ENCODE data around the gene PRRC2B. TPM values are rescaled to one million over a fixed set of nuclear protein-coding genes. Genes with fewer than 3 reads are reported as not detected.

PRRC2B gene
- total and polyA plus RNA-seq, 9 donors = 86.7 to 319 (median 234) TPM

- 72 to 78% (median 74%) methylated on average over 10 of the region's 10 CpGs for WGBS, 3 donors
- TF ChIP-seq EP300 (IDR thresholded peaks at IDR 0.05) = no peak
- no peak for TF ChIP-seq CTCF (IDR thresholded peaks at IDR 0.05)
- TF ChIP-seq POLR2A (IDR thresholded peaks at IDR 0.05) = no peak
- intact Hi-C loops (cut with DNase I) = no loop called here
- Histone ChIP-seq H3K4me3 (no peak overlapping the region), H3K9me3 (no peaks in the 10 kb centered on the region), H3K27ac (no peak overlapping the region), H3K27me3 (no peaks in the 10 kb centered on the region), H3K4me1 (ENCODE audit: insufficient read depth) (no peaks in the 10 kb centered on the region), H3K36me3 (no peaks in the 10 kb centered on the region)
- DNase-seq = peak in 1 of 5 donors; percentile 14
These were observed 48.5 kb downstream of the PRRC2B start for GRCh38 chr9:131442351-131442750.

- peak in 1 of 5 donors; percentile 27 for DNase-seq
- no peak for TF ChIP-seq CTCF (IDR thresholded peaks at IDR 0.05)
- Histone ChIP-seq H3K36me3 (no peaks in the 10 kb centered on the region), H3K27me3 (no peaks in the 10 kb centered on the region), H3K9me3 (no peaks in the 10 kb centered on the region), H3K27ac (no peak overlapping the region), H3K4me3 (no peak overlapping the region), H3K4me1 (ENCODE audit: insufficient read depth) (no peaks in the 10 kb centered on the region)
- intact Hi-C loops (cut with DNase I) = no loop called here
- WGBS, 3 donors = 86 to 96% (median 91%) methylated on average over 2 of the region's 2 CpGs
These were observed 49.8 kb downstream of the PRRC2B start for GRCh38 chr9:131443648-131444047.

GRCh38 chr9:131446276-131446675, 52.4 kb downstream of the PRRC2B start:
- no peaks in the 10 kb centered on the region for H3K9me3 ChIP-seq
- intact Hi-C loops (cut with DNase I) = no loop called here
- no peaks in the 10 kb centered on the region for H3K27me3 ChIP-seq
- WGBS, 3 donors = 82 to 86% (median 84%) methylated on average over 11 of the region's 11 CpGs
- H3K4me1 ChIP-seq (ENCODE audit: insufficient read depth) = no peaks in the 10 kb centered on the region
- no peak for TF ChIP-seq CTCF (IDR thresholded peaks at IDR 0.05)
- no peak for TF ChIP-seq EP300 (IDR thresholded peaks at IDR 0.05)
- no peak for TF ChIP-seq POLR2A (IDR thresholded peaks at IDR 0.05)
- no peaks in the 10 kb centered on the region for H3K36me3 ChIP-seq
- peak in 1 of 5 donors; percentile 19 for DNase-seq
- no peak overlapping the region for H3K4me3 ChIP-seq
- no peak overlapping the region for H3K27ac ChIP-seq

- H3K36me3 ChIP-seq = no peaks in the 10 kb centered on the region
- DNase-seq = peak in 1 of 5 donors; percentile 14
- 69 to 75% (median 73%) methylated on average over 8 of the region's 8 CpGs for WGBS, 3 donors
These were observed 53.3 kb downstream of the PRRC2B start for GRCh38 chr9:131447148-131447547.

GRCh38 chr9:131447600-131447999, 53.7 kb downstream of the PRRC2B start:
- no peak overlapping the region for H3K4me3 ChIP-seq
- intact Hi-C loops (cut with DNase I) = no loop called here
- no peaks in the 10 kb centered on the region for H3K9me3 ChIP-seq
- no peaks in the 10 kb centered on the region for H3K4me1 ChIP-seq (ENCODE audit: insufficient read depth)
- peak in 1 of 5 donors; percentile 16 for DNase-seq
- no peak overlapping the region for H3K27ac ChIP-seq
- H3K36me3 ChIP-seq = no peaks in the 10 kb centered on the region
- TF ChIP-seq POLR2A (IDR thresholded peaks at IDR 0.05) (no peak), CTCF (IDR thresholded peaks at IDR 0.05) (no peak), EP300 (IDR thresholded peaks at IDR 0.05) (no peak)
- no peaks in the 10 kb centered on the region for H3K27me3 ChIP-seq
- WGBS, 3 donors = 79 to 86% (median 80%) methylated on average over 14 of the region's 14 CpGs

More at GRCh38 chr9:131447148-131447547, 53.3 kb downstream of the PRRC2B start:
- H3K27me3 ChIP-seq = no peaks in the 10 kb centered on the region
- no peaks in the 10 kb centered on the region for H3K4me1 ChIP-seq (ENCODE audit: insufficient read depth)
- no peak overlapping the region for H3K4me3 ChIP-seq
- H3K9me3 ChIP-seq = no peaks in the 10 kb centered on the region
- TF ChIP-seq EP300 (IDR thresholded peaks at IDR 0.05) (no peak), POLR2A (IDR thresholded peaks at IDR 0.05) (no peak)
- intact Hi-C loops (cut with DNase I) = no loop called here
- no peak overlapping the region for H3K27ac ChIP-seq

All from ovary (tissue), 9 donors.